Measurements from ENCODE around the gene FANCG.
A peak's percentile ranks its signal among the peaks of the same experiment; 100 is the strongest.

The FANCG gene

DNA sequence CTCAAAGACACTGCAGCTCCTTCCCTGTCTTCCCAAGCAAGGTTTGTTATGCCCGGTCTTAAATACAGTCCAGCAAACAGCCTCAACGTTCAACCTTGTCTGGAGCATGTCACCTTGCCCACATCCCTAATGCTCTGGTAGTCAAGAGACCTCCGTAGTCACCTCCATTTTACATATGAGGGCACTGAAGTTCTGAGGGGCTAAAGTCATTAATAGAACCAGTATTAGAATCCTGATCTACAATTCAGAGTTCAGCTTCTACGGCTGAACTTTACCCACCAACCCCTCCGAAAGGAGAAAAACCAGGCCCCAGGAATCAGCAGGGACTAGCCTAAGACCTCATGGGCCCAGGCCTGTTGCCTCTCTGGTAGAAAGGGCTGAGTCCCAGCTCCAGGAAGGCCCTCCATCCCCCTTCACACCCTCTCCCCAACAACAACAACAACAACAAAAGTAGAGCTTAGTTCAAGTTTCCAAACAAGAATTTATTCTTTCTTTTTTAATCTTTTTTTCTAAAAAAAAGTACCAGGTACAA lies 24.0 kb upstream of the FANCG start:
- DNase-seq (ENCODE audit: low read depth): no peak

DNA sequence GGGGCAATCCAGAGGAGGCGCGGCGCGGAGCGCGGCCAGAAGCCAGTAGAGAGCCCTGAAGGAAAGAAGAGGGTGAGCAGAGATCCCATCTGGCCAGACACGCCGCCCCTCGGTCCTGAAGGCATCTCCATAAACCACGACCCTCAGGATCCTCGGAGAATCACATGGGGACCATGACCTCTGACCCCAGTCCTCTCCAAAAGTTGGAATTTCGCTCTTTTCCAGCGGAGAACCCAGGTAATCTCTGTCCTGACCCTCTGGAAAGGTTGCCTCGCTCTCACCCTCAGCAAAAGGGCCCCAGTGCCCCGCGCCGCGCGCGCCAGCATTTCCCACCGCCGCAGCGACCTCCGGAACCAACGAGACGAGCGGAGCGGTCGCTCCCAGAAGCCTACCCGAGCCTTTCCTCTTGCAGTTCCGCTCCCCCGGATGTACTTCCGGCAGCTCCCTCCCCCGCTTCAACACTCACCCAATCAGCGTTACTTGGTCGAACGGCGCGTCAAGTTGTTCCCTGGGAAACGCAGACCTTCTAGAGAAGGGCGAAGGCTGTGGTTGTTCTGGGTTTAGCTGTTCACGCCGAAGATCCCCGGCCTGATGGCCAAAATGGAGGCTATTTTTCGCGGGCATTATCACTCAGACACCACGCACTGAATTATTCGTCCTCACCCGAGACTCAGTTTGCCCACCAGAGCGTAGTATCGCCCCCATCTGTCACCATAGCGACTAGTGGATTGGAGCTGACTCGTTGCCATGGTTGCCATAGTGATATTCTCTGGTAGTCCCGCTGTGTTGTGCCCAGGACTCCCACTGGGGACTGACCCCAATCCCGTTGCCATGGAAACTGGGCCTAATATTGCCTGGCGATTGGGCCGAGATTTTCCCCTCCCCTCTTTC lies 23.3 kb upstream of the FANCG start, which contains the start of gene STOML2:
STOML2 (minus strand) TSS at position 363 of the 891 bp plus-strand sequence; CDS start at position 326, 37 bp downstream.
- DNase-seq (ENCODE audit: low read depth): peak; percentile 91

DNA sequence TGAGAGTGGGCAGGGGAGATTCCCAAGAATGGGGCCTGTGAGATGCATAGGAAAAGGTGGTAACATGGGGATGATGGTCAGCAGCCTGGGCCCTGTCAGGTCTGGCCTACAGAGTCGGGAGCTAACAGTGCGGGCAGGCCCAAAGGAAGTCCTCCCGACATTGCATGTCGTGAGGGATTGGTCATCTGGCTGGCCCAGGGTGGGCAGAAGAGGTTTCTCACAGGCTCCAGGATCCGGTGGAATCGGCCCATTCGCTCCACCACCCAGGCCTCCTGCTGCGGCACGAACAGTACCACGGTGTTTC lies 22.7 kb upstream of the FANCG start:
- no peak for DNase-seq (ENCODE audit: low read depth)

DNA sequence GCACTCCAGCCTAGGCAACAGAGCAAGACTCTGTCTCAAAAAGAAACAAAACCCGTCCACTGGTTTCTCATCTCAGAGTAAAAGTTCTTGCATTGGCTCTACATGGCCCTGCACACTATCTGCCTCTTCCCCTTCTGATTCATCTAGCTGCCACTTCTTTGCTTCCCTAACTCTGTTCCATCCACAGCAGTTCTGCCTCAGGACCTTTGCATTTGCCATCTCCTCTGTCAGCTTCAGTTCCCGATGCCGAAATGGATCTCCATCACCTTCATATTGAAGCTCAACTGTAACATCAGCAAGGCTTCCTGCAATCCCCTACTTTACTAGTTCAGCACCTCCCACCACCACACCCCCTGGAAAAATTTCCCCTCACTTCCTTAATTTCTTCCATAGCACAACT lies 17.8 kb upstream of the FANCG start:
- DNase-seq (ENCODE audit: low read depth): no peak

DNA sequence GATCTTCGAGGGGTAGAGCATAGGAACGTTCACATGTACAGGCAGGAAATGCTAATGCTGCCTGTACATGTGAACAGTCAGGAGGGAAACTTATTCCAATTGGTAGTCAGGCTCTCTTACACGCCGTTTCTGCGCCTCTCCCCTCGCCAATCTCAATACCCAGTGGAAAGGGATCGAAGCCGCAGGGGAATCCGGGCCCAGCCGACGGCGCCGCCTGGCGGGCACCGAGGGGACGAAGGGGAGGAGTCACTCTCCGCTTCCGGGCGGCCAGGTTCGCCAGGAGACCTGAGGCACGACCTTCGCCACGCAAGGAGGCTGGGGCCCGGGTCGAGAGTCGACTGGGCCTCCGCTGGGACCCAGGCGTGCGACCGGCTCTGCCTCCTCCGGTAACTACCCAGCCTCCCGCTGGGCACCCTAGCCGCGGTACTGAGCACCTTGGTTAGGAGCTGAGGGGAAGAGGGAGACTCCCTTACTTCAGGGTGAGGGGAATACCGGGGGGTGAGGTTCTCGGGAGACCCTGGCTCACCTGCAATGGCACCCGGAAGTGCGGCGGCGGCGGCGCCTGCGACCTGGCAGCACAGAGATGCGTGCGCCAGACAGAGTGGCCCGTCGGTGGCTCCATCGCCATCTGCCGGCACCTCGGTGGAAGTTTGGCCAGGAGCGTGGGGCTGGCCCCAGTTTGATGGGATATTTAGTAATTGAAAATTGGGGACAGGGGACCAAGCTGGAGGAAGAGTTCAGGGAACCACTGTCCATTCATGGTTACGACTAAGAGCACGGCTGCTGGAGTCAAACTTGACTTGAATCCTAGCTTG lies 16.5 kb upstream of the FANCG start, which contains the start of gene PIGO:
PIGO (minus strand) TSS at position 557 of the 815 bp plus-strand sequence. CDS start 1,026 bp downstream, outside the sequence.
- no peak for DNase-seq (ENCODE audit: low read depth)

DNA sequence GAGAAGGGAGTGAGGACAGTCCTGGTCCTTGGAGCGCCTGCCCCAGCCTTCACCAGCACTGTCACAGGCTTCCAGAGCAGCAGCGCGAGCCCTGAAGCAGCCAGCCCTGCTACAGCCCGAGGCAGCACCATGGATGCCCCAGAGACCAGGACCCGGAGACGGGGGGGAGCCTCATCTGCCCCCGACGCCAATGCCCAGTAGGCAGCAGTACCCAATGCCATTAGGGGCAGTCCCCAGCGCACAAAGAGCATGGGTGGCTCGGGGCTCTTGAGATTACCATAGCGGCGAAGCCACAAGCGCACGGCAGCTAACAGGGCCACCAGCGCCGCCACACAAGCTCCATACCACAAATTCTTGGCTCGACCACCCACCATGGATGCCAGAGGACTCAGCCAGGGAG lies 11.8 kb upstream of the FANCG start:
- no peak for DNase-seq (ENCODE audit: low read depth)

DNA sequence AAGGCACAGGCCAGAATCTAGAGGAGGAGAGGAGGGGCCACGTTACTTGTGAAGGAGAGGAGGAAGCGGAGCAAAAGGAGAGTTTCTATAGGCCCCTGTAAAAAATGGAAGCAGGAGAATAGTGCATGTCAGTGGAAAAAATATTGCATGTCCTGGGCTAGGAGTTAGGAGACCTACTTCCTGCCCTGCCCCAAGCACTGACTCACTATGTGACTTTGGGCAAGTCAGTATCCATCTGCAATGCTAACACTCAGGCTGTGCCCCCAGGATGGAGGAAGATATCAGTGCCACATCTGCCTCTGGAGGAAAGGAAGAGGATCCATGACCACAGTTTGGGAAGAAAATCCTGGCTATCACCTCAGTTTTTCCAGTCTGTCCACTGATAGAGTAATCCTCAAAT lies 9.7 kb upstream of the FANCG start:
- no peak for DNase-seq (ENCODE audit: low read depth)

DNA sequence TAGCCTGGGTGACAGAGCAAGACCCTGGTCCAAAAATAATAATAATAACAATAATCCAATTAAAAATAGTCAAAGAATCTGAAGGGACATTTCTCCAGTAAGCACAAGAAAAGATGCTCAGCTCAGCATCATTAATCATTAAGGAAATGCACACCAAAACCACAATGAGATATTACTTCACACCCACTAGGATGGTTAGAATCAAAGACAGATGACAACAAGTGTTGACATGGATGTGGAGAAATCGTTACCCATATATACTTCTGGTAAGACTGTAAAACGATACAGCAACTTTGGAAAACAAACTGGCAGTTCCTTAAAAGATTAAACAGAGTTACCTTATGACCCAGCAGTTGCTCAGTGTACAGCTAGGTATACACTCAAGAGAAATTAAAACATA lies 5.3 kb upstream of the FANCG start:
- no peak for DNase-seq (ENCODE audit: low read depth)

DNA sequence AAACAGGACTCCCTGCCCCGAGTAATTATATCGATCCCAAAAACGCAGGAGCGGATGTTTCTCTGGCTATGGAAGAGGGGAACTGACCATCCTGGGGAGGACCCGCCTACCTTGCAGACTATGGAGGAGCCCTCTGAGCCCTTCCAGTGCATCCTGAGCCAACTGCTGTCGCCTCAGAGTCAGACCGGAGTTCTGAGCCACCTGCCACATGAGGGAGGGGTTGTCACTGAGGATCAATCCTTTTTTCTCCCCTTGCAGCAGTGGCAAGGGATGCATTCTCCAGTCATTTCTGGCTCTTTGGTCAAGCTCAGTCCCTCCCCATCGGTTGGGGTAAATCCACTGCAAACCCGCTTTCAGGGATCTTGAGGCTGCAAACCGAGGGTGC lies 709 bp downstream of the FANCG start:
- DNase-seq (ENCODE audit: low read depth): no peak

DNA sequence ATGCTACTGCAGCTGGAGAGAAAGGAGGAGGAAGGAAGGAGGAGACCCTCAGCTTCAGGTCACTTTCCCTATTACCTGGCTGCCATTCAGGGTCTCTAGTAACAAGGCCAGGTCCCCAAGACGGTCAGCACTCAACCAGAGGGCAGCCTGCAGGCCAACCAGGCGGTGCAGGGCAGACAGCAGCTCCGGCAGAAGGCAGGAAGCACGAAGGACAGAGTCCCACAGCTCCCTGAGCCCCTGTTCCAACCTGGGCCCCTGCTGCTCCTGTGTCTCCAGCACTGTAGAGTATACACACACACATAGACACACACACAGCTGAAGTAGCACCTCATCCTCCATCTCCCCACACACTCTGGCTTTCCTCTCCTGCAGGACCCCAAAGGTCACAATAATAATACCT lies 1.7 kb downstream of the FANCG start:
- DNase-seq (ENCODE audit: low read depth): no peak

DNA sequence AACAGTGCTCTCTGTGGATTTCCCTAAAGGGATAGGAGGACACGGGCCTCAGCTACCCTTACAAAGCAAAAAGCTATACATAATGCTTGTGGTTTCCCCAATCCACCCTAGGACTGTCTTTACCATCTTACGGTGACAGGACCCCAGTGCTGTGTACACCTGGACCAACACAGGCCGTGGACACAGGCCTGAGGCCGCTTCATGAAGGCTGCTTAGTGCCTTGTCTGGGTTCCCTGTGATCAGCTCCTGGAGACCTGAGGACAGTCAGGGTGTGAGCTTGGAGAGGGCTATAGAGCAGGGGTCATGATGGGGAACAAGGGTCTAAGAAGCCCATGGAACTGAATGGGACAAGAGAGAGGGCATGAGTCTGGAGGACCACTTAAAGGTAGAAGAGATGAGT lies 2.9 kb downstream of the FANCG start:
- DNase-seq (ENCODE audit: low read depth): no peak

DNA sequence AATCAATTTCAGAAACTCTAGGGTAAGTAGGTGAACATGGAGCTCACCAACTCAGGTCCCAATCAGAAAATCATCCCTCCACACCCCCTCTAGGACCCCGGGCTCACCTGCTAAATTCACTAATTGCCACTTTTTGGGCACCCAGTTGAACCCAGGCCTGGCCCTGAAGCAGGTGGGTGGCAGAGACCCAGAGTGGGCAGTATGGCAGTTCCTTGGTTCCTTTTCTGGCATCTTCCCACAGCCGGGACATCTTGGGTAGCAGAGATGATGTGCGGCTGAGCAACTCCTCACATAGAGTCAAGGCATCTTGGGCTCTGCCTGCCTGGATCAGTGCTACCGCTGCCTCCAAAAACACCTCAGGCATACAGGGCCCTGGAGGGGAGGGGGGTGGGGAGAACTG lies 4.4 kb downstream of the FANCG start:
- no peak for DNase-seq (ENCODE audit: low read depth)

DNA sequence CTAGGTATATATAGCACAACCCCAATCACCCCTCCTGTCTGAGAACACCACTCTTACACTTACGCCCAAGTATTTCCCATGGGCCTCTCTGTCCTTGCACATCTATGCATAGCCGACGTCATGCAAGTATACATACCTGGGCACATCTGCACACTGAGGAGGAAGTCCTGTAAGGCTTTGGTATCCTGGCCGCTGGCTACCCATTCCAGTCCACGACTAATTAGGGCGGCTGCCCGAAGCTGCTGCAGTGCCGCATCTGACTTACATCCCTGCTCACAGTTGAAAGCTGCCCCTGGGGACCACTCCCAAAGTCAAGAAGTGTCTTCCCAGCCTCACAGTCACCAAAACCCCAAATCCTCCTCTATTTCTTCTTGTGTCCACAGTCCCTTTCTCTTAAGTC lies 5.0 kb downstream of the FANCG start:
- DNase-seq (ENCODE audit: low read depth): no peak

DNA sequence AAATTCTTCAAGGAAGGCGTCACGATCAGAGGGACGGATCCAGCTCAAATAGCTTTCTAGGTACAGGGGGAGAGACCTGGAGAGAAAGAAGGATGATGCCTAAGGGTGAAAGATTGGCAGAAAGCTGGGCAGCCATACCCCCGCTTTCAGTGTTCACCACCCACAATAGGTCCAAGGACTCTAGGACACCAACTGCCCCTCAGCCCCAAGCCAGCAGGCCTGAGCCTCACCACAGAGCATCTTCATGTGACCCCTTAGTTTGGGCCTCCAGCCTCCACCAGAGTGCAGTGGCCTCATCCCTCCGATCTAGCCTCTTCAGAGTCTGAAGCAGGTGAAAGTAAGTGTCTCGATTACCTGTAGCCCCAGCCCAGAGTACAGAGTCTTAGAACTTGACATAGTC lies 5.6 kb downstream of the FANCG start:
- no peak for DNase-seq (ENCODE audit: low read depth)

DNA sequence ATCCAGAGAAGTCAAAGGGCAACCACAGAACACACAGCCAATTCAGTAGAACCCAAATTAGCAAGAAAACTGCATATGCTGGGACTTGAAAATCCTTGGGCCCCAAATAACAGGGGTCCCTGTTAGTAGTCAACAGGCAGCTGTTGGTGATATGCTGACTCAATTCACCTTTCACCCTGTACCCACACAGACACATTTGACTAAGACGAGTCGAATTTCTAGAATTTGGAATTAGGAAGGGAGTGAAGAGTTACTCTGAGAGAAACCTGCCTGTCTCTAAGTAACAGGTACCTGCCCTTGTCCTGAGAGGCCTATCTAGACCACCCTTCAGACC lies 6.5 kb downstream of the FANCG start:
- no peak for DNase-seq (ENCODE audit: low read depth)

DNA sequence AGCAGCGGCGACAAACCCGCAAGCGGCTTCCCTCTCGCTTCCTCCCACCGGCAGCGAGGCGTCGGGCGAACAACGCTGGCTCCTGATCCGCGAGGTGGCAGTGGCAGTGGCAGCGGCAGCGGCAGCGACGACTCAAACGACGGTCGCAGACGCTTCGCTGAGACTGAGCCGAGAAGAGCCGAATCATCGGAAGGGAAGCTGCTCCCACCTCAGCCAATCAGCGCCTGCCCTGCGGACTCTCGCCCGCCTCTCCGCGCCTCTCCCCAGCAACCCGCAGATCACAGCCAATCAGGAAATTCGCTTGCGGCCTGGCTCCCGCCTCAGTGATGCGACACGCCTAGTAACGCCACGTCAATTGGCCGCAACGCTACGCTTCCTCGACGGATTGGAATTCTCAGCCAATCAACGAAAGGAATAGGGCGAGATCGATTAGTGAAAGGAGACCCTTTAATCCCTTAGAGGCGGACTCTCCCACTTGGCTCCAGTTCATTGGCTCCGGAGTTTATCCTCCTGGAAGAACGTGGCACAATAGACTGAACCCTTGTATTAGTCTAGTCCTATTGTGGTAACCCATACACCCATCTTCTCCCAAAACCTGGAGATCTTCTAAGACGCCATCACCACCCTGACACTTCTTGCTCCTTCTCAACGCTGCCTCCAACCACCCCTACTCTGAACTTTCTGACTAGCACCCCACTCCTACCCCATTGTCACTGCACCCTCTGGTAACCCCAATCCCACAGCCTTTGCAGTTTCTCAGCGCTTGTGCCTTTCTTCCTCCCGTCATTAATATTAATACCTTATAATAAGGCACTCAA lies 7.1 kb downstream of the FANCG start, which contains the start of gene VCP:
VCP (minus strand) TSS at position 165 of the 818 bp plus-strand sequence. CDS start 272 bp downstream, outside the sequence.
- peak; percentile 99 for DNase-seq (ENCODE audit: low read depth)

DNA sequence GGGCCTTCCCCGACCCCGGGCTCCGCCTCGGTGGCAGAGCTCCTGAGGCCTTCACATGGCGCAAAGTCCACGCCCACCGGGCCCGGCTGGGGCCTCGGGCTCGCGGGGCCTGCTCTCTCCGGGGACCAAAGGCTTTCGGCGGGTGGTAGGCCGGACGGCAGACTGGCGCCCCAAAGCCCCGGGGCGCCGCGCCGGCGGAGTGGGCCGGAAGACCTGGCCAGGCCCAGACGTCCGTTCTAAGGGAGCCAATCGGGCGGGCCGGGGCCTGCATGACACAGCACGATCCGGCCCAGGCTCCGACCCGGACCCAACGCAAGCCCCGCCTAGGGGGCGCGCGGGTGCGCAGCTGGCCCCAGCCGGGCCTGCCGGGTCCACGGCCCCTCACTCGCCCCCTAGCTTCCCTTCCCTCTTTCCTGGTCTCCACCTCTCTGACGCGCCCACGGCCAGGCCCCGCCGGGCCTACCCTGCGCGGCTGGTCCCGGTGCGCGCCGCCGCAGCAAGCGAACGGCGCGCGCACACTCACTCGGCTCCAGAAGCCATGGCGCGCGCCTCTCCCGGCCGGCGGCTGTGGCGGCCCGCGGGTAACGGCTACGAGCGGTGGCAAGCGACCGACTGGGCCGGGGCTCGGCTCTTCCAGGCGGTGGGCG lies 7.8 kb downstream of the FANCG start:
- DNase-seq (ENCODE audit: low read depth): peak; percentile 82

DNA sequence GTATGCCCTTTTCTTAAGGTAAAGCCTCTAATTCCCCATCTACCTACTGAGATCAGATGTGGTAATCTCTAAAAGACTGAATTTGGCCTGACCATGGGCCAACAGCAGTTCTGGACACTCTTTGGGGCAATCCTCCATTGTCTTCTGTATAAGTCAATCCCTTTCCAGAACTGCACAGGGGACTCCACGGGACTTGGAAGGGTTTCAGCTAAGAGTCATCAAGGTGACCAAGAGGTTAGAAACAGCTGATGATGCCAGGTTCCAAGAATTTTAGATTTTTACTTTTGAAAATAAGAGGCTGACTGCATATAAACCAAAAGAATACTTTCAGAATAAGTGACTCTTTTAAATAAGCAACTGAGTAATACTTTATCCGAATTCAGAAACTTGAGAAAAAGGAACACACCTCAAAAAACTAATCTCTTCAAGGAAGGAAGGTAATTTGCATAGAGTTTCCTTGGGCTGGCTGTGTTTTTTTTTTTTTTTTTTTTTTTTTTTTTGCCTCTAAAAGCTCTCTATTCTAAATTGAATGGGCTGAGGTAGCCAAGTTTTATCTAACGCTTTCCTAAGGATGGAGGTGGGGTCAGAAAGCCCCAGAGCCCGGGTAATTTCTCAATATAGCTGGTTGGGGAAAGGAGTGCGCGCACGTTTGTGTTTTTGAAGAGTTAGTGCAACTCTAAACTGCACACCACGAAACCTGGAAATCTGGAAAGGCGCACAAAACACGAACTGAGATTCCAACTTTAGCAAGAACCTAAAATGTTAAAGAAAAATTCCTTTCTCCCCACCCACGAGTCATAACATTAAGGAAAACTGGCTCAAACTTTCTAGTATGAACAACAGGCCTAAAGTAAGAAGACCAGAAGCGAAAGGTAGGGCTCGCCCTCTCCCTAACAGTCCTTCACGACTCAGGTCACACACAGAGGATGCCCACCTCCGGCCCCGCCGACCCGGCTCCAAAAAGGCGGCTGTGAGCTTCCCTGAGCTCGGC lies 8.6 kb downstream of the FANCG start:
- DNase-seq (ENCODE audit: low read depth): no peak

DNA sequence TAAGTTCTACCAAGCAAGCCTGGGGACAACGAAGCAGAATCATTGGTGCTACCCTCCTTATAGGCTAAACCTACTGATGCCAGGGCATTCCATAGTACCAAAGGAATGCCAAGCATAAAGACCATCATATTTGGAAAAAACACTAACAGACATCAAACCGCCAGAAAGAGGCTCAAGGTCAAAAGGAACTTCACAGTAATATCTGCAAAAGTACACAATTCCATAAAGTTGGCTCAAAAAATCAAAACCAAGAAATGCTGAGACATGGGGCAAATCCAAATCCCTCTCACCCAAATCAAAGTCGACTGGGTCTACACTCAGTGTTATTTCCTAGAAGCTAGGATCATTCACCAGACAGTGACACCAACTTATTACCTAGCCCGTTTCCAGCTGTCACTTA lies 10.7 kb downstream of the FANCG start:
- no peak for DNase-seq (ENCODE audit: low read depth)

DNA sequence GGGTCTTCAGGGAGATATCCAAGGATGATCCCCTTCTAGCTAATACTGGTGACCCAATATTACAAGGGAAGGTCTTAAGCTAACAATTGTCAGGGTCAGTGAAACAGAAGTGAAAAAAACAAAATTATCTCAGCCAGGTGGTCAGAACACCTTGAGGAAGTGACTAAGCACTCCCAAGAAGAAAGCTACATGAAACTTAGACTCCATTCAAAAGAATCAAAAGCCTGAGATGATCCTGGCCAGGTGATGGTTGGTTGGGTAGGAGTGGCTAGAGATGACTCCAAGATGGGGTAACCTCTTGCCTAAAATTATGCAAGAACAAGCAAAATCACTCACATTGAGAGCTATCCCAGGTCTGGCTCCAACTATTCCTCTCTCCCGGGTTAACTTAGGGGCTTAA lies 12.7 kb downstream of the FANCG start:
- DNase-seq (ENCODE audit: low read depth): no peak
